D721Med (cell line): ENCODE data around the gene RBM38.

Source experiments
- DNase-seq: peaks from one replicate; pipeline ENCODE4 v3.0.0; 2011; ENCODE audit warnings: low spot score; ENCODE audit not compliant: insufficient read length
- FAIRE-seq: peaks from 2 replicates; lab custom pipeline; 2011; peaks lifted over from hg19 to GRCh38; lab: Jason Lieb, UNC
- TF ChIP-seq, protein P1 (sequence below): IDR thresholded peaks from 2 replicates; pipeline ENCODE4 v1.5.1; 2012; ENCODE audit warnings: mild to moderate bottlenecking, control low read depth; ENCODE audit not compliant: insufficient read depth; ENCODE audit errors: missing control alignments

RBM38 gene

DNA sequence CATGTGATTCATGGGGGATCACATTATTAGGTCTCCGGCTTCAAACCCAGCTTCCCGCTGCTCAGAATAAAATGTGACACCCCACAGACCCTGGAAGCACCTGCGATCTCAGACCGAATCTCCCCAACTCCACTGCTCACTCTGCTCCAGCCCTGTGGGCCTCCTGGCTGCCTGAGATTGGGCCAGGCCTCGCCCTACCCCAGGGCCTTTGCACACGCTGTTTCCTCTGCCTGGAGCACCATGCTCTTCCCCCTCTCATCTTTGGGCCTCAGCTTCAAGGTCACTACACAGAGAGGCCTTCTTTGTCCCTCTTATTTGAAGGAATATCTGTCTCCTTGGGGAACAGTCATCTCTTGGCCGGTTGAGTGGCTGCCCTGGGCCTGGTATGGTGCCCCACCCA lies 48.8 kb downstream of the RBM38 start:
- no peak for FAIRE-seq
- TF ChIP-seq, protein P1, sequence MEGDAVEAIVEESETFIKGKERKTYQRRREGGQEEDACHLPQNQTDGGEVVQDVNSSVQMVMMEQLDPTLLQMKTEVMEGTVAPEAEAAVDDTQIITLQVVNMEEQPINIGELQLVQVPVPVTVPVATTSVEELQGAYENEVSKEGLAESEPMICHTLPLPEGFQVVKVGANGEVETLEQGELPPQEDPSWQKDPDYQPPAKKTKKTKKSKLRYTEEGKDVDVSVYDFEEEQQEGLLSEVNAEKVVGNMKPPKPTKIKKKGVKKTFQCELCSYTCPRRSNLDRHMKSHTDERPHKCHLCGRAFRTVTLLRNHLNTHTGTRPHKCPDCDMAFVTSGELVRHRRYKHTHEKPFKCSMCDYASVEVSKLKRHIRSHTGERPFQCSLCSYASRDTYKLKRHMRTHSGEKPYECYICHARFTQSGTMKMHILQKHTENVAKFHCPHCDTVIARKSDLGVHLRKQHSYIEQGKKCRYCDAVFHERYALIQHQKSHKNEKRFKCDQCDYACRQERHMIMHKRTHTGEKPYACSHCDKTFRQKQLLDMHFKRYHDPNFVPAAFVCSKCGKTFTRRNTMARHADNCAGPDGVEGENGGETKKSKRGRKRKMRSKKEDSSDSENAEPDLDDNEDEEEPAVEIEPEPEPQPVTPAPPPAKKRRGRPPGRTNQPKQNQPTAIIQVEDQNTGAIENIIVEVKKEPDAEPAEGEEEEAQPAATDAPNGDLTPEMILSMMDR = no peak
- no peak for DNase-seq

DNA sequence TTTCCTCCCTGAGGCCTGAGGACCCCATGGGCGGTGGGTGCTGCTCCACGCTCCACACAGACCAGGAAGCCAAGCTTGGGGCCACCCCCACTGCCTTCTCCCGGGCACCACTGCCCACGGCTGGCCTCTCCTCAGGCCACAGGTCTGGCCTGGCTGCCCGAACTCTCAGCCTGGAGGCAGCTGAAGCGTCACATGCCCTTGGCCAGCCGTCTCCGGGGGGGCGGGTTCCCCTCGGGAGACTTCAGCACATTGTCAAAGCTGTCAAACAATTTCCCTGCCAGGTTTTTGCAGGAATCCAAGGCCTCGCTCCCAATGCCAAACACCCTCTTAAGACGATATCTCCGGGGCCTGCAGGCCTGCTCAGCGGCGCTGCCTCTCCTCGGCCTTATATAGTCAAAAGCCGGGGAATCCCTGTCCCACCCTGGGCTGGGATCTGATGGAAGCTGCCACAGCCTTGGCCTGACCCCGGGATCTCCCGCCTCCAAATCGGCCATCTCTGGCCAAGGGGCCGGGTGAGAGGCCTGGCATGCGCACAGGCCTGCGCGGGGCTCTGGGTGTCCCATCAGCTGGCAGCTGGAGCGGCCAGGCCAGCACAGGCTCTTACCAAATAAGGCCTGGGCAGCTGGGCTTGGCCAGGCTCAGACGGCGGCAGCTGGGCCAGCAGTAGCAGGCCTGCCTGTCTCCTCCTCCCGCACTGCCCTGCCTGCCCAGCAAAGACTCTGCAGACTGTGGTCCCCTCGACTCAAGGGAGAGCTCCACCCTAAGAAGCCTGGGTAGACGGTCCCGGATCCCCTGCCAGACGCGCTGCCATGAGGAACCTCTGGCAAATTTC lies 49.7 kb downstream of the RBM38 start:
- no peak for DNase-seq
- TF ChIP-seq, protein P1 = no peak
- FAIRE-seq = no peak

DNA sequence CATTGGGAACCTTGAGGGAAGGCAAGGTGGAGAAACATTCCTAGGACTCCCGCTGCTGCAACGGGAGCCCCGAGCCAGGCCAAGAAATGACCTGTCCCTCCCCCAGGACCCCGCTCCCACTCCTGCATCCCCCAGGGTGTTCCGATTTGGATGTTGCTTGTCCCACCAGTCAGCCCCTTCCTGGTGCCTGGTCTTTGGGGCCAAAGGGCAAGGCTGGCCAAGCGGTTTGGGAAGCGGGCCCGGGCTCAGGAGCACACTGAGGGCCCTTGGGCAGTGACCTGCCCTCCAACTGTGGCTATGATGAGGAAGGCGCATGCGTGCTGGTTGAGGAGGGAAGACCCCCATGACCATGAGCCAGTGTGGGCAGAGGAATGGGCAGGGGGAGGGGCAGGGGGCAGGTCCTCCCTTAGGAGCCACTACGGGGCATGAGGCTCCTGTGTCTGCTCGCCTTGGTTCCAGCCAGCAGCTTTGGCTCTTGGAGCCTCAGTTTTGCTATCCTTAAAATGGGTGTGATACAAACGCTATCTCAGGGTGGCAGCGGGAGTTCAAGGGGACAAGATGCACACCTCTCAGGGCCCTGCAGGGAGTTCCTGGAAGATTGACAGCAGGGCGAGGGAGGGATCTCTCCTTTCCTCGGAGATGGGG lies 50.4 kb downstream of the RBM38 start:
- TF ChIP-seq, protein P1 = no peak
- DNase-seq (no peak), FAIRE-seq (no peak)

DNA sequence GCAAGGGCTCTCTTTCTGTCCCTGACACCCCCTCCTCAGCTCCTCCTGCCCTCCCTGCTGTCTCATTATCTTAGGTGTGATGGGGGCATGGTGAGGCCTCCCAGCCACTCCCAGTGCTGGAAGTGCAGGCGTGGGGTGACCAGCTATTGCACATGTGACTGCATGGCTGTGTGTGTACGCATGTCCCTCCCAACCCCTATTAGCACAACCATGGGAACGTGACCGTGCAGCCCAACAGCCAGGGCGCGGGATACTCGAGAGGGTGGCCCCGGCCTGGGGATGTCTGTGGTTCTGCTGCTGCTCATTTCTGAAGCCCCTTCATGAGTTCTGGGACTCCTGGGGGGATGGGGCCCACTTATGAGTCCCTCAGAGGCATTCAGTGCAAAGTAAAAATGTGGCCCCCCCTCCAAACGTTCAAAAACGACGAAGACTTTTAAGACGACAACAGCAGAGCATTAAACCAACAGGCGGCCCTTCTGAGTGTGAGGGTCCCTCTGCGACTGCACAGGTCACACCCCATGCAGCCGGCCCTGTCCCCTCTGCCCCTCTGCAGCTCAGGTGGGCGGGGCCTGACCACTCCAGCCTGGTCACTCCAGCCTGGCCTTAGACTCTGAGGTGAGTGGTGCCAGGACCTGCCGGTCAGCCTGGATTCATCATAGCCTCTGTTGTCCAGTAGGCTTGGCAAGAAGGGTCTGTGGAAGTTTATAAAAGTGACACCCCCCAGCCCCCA lies 51.1 kb downstream of the RBM38 start:
- FAIRE-seq (no peak), DNase-seq (no peak)
- TF ChIP-seq, protein P1 = no peak

DNA sequence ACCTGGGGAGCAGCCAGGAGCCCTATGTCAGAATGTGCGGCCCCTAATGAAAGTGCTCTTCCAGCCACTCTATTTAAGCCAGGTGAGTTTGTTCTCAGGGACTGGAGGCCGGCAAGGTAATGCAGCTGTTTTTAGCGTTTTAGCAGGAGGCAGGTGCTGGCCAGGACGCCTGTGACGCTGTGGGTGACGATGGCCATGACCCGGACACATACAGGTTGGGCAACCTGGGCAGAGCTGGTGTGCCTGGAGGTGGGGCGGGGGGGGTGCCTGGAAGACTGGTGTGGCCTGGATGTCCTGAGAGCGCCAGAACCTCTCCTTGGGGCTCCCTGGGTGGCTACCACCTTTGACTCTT lies 51.7 kb downstream of the RBM38 start:
- no peak for FAIRE-seq
- no peak for DNase-seq
- TF ChIP-seq, protein P1 = no peak

DNA sequence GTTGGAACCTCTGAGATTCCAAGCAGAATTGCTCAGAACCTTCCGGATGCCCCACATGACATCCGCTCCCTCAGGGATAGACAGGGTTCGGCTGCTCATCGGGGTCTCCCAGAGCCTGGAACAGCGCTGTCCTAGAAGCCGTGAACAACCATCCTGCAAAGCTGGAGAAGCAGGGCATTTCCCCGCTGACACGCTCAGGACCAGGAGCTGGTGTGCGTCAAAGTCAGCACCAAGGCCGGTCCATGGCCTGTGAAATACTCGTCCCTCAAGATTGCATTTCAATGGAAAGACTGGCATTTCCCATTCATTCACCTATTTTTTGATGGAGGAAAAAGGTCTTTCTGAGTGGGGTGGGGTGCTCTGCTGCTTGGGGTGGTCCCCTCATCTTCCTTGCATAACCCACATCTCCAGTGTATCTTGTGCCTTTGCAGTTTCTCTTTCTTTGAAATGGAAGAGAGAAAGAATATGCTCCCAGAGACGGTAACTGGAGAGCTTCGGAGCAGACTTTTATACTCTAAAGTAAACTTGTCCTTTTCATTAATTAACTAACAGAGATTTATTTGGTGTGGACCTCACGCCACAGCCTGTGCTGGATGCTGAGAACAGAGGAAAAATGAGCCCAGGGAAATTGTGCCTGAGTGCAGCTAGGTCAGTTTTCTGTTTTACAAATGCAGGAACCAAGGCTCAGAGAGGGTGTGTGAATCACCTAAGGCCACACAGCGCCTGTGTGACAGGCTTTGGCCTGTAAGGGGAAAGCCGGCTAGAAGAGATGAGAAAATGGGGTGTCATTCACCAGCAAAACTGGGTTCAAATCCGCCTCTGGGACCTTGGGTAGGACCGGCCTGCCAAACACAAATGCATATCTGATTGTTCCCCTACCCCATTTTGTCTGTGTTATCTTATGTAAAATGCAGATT lies 52.4 kb downstream of the RBM38 start:
- DNase-seq (no peak), FAIRE-seq (no peak)
- TF ChIP-seq, protein P1 = no peak
